GM12878 (cell line): ENCODE data around the gene MMP1. TPM values are rescaled to one million over a fixed set of nuclear protein-coding genes. Genes with fewer than 3 reads are reported as not detected.

Experiments
- ATAC-seq: fragments of 200-7000 bp; cut with Tn5 transposase; 3 replicates; pipeline ENCODE4 v1.9.1; 2020; ENCODE audit warnings: mild to moderate bottlenecking, moderate library complexity
- BruUV-seq: library from RNA; stranded (reverse); fragments of 400-500 nt; replicated peaks from 2 replicates; lab custom pipeline; 2021; lab: Mats Ljungman, UMichigan
- CTCF ChIA-PET: fragments of 300-600 bp; sonication (Branson Sonifier 250); formaldehyde crosslinking; extraction: SDS; loops from one replicate; lab custom pipeline; 2021; ENCODE audit warnings: inconsistent platforms; lab: Yijun Ruan, JAX
- POLR2A ChIA-PET: fragments of 350-600 bp; formaldehyde crosslinking; extraction: SDS; loops from one replicate; lab custom pipeline; 2021; ENCODE audit warnings: inconsistent platforms; lab: Charles Lee
- RAD21 ChIA-PET: fragments of 300-600 bp; sonication (Branson Sonifier 250); formaldehyde crosslinking; loops from one replicate; lab custom pipeline; 2023; ENCODE audit warnings: antibody characterized with exemption; ENCODE audit not compliant: unreplicated experiment; lab: Charles Lee
- SMC1A ChIA-PET: fragments of 300-600 bp; sonication (Branson Sonifier 250); formaldehyde crosslinking; loops from one replicate; lab custom pipeline; 2023; ENCODE audit not compliant: unreplicated experiment, uncharacterized antibody; lab: Charles Lee
- DNase-seq: peaks from one replicate; pipeline ENCODE4 v3.0.0-alpha.2; 2011; ENCODE audit warnings: low read depth, low spot score
- FAIRE-seq: peaks from 3 replicates; lab custom pipeline; 2011; peaks lifted over from hg19 to GRCh38; lab: Jason Lieb, UNC
- H2AFZ ChIP-seq: 2 replicates; pipeline ENCODE4 v1.6.0; 2011; ENCODE audit warnings: low read depth, low read length, control low read depth; ENCODE audit not compliant: control insufficient read depth
- H3K27ac ChIP-seq: 2 replicates; pipeline ENCODE4 v1.5.1; 2011; ENCODE audit warnings: control low read depth; ENCODE audit not compliant: control insufficient read depth, insufficient read depth
- H3K27me3 ChIP-seq, 2 experiments: replicated peaks in 1 of 2; 2 replicates each; pipeline versions ENCODE4 v1.6.0 to v1.6.1; 2011; ENCODE audit warnings: low read length in 1 of 2; ENCODE audit not compliant: control insufficient read depth in 2 of 2, insufficient read depth in 2 of 2
- H3K36me3 ChIP-seq, 2 experiments: 2 replicates each; pipeline ENCODE4 v1.5.1; 2011; ENCODE audit warnings: low read length in 1 of 2; ENCODE audit not compliant: control insufficient read depth in 2 of 2, insufficient read depth in 2 of 2
- H3K4me1 ChIP-seq: 2 replicates; pipeline ENCODE4 v1.6.1; 2011; ENCODE audit warnings: mild to moderate bottlenecking, low read length, moderate library complexity, mixed read lengths; ENCODE audit not compliant: control insufficient read depth, insufficient read depth
- H3K4me2 ChIP-seq: 2 replicates; pipeline ENCODE4 v1.6.0; 2011; ENCODE audit warnings: control low read depth; ENCODE audit not compliant: control insufficient read depth, insufficient read depth
- H3K4me3 ChIP-seq: fragments of 200-600 bp; sonication (generic); 2 replicates; pipeline ENCODE4 v1.5.1; 2016
- H3K79me2 ChIP-seq: 2 replicates; pipeline ENCODE4 v1.6.0; 2011; ENCODE audit warnings: low read length; ENCODE audit not compliant: control insufficient read depth, insufficient read depth
- H3K9ac ChIP-seq: 2 replicates; pipeline ENCODE4 v1.8.0; 2011; ENCODE audit warnings: low read length, control low read depth, mixed read lengths; ENCODE audit not compliant: control insufficient read depth, insufficient read depth
- H3K9me3 ChIP-seq: replicated peaks from 3 replicates; pipeline ENCODE4 v1.5.1; 2011; ENCODE audit warnings: mild to moderate bottlenecking, low read length; ENCODE audit not compliant: control insufficient read depth, insufficient read depth
- H4K20me1 ChIP-seq: 2 replicates; pipeline ENCODE4 v1.6.0; 2011; ENCODE audit not compliant: control insufficient read depth, insufficient read depth
- PML ChIP-seq: IDR thresholded peaks from 2 replicates; pipeline ENCODE4 v1.6.1; 2012; ENCODE audit warnings: low read length, inconsistent platforms
- POU2F2 ChIP-seq: IDR thresholded peaks from 3 replicates; pipeline ENCODE4 v1.6.1; 2011; ENCODE audit warnings: low read depth, mild to moderate bottlenecking, low read length, borderline replicate concordance
- SKIL ChIP-seq: fragments of 450-650 bp; IDR thresholded peaks from 2 replicates; pipeline ENCODE4 v1.6.1; 2017; ENCODE audit warnings: mild to moderate bottlenecking, low read depth, inconsistent platforms; ENCODE audit not compliant: poor library complexity, severe bottlenecking
- STAT1 ChIP-seq: fragments of 450-650 bp; conservative IDR thresholded peaks from 2 replicates; pipeline ENCODE4 v1.6.1; 2014; ENCODE audit warnings: antibody characterized with exemption, mild to moderate bottlenecking
- STAT3 ChIP-seq: IDR thresholded peaks from 2 replicates; pipeline ENCODE4 v1.6.1; 2011; ENCODE audit warnings: low read depth, low read length, improper control_type of control experiment
- TARDBP ChIP-seq: IDR thresholded peaks from 2 replicates; pipeline ENCODE4 v1.6.1; 2016; ENCODE audit warnings: borderline replicate concordance
- ZNF274 ChIP-seq: IDR thresholded peaks from one replicate; pipeline ENCODE4 v1.8.0; 2011; ENCODE audit not compliant: insufficient read length, insufficient read depth
- ZZZ3 ChIP-seq: IDR thresholded peaks from 2 replicates; pipeline ENCODE4 v1.6.1; 2011; ENCODE audit warnings: low read depth; ENCODE audit not compliant: control insufficient read depth, insufficient read length
- WGBS: methylation state at CpG from one replicate; pipeline ENCODE4 v1.1.6; 2016; ENCODE audit warnings: low lambda C conversion rate; ENCODE audit not compliant: insufficient replicate concordance, insufficient coverage; ENCODE audit errors: missing lambda C conversion rate; 5-methylcytosine and 5-hydroxymethylcytosine counted together
- in situ Hi-C: fragments of 300-500 bp; cut with MboI; formaldehyde crosslinking; loops from 9 replicates; pipeline ENCODE4 v1.14.3; 2018; ENCODE audit warnings: mixed read lengths
- intact Hi-C: fragments of 100-400 bp; cut with micrococcal nuclease; formaldehyde crosslinking; loops from one replicate; pipeline ENCODE4 v1.14.2; 2022; ENCODE audit not compliant: unreplicated experiment
- polyA plus RNA-seq, 11 experiments: library from polyadenylated mRNA; depleted of rRNA in 4 of 11; unstranded in 6 of 11; stranded (reverse) in 5 of 11; fragments of >200 nt; fragmentation: Nextera tagmentation in 4 of 11; fragmentation: Illumina TruSeq in 1 of 11; extraction: Ambion mirVana in 4 of 11; extraction: Trizol in 1 of 11; gene quantifications; 1 replicate in 1 of 11; 2 replicates in 10 of 11; pipeline versions ENCODE4 v1.2.1 to v1.2.3, GENCODE V29; 2011 to 2016; ENCODE audit warnings: inconsistent platforms in 2 of 11, missing spikeins in 2 of 11, low read depth in 1 of 11
- total RNA-seq, 4 experiments: library from RNA; depleted of rRNA in 3 of 4; stranded (reverse); fragments of >200 nt in 3 of 4; fragmentation: Illumina TruSeq in 1 of 4; extraction: Trizol in 1 of 4; gene quantifications; 2 replicates each; pipeline versions ENCODE4 v1.2.1 to v1.2.3, GENCODE V29; 2013 to 2021

Gene MMP1
- total and polyA plus RNA-seq, 10 of the 15 experiments (the other 5 are each of a cell fraction or from before 2014, with no cell fraction given), result not detected

DNA sequence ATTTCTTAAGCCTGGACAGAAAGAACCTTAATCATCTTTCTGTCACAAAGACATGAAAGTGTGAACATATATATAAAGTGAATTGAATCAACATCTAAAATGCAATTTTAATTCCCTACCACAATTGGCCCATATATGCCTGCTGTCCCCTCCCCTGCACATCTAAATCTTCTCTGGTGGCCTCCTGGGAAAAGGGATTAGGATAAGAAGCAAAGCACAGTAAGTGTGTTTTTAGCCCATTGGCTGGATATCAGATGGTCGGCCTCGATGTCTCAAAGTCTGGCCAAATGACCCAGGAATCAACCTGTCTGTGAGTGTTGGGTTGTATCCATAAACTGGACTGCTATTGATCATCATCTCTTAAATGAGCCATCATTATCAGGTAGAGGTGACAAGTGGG lies 39.7 kb upstream of the MMP1 start:
- ChIA-PET CTCF (interaction anchor here (1.3 to 1.9 kb wide), 2 partner anchors 23 to 77 kb away, joined by 3 to 9 read pairs; no protein-coding TSS in a partner anchor), RAD21 (no interaction called here), SMC1A (interaction anchor here (1.2 kb wide), 1 partner anchor 40 kb away, joined by 3 read pairs; no protein-coding TSS in a partner anchor), POLR2A (no interaction called here)
- DNase-seq (no peak), ATAC-seq (no peak), FAIRE-seq (no peak)
- intact Hi-C loops (no loop called here), in situ Hi-C loops (no loop called here)
- Histone ChIP-seq H3K9ac (no peak overlapping the region), H3K4me1 (no peaks in the 10 kb centered on the region), H3K4me3 (no peak overlapping the region), H3K4me2 (no peak overlapping the region), H3K36me3 (no peaks in the 10 kb centered on the region), H2AFZ (no peak overlapping the region), H4K20me1 (no peaks in the 10 kb centered on the region), H3K27ac (no peak overlapping the region), H3K9me3 (no peaks in the 10 kb centered on the region), H3K27me3 (peaks cover 0 to 4% of the 10 kb centered on the region in 2 experiments; a peak in 2 of 4 replicates), H3K79me2 (no peaks in the 10 kb centered on the region)
- no peak for TF ChIP-seq ZNF274
- TF ChIP-seq STAT1, result no peak
- TF ChIP-seq SKIL, result no peak
- no peak for TF ChIP-seq POU2F2
- TF ChIP-seq ZZZ3, result no peak
- no peak for TF ChIP-seq TARDBP
- no peak for TF ChIP-seq PML
- no peak for TF ChIP-seq STAT3
- WGBS, result 12% methylated on average over 2 of the region's 2 CpGs
- BruUV-seq, result no TSS peak
